ENCODE measurements around the gene CLDN9.
"Not testable (repeated sequence)": the region's sequence is repeated elsewhere in the genome, so short reads cannot be mapped to it uniquely, and the experiment has no call there.

The CLDN9 gene

DNA sequence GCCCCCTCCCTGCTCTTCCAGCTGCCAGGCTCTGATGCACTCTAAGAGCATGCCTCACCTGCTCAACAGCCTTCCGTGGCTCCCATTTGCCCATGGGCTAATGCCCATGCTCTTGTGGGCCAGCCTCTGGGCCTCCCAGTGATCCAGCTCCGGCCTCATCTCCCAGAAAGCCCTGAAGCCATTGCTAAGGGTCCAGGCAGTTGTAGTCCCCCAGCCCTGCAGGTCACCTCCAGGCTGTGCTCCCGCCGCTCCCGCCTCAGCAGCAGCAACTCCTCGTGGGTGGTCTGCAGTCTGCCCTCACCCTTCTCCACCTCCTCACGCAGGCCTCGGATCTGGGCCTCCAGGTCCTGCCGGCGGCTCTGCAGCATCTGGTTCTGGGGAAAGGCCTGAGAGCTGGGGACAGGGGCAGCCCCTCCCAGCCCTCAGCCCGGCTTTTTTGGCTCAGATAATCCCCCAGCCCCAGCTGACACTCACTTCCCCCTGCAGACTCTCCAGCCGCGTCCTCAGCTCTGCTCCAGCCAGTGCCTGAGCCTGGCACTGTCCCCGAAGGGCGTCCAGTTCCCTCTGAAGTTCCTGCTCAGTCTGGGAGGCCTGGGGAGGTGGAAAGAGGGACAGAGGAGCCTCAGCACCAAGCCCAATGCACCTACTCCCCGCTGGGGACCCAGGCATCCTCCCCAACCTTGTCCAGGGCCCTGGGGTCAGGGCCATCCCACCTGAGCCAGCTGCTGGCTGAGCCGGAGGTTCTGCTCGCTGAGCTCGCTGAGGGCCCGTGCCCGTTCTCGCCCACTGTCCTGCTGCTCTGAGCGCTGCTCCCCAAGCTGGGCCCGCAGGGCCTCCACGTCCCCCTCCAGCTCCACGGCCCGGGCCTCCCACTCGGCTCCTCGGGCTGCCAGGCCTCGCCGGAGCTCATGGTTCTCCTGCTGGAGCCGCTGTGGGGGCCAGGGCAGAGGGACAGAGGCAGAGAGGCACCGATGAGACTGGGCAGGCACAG lies 17.8 kb downstream of the CLDN9 start:
- DNase-seq (ENCODE audit: low read depth in 3 of 3), result no peak

DNA sequence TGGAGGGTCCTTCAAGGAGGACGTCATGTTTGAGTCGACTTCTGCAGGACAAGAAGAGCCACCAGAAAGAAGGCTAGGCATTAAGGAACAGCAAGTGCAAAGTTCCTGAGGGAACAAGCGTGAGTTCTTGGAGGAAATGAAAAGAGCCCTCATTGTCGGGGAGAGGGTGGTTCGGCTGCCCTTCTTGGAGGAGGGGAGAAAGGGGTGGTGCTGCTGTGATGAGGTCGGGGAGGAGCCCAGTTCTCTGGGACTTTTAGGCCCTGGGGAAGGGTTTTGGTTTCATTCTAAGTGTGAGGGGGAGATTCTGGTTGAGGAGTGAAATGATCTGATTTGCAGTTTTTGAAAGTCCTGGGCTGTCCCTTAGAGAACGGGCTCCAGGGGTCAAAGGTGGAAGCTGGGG lies 19.9 kb downstream of the CLDN9 start:
- DNase-seq (ENCODE audit: low read depth in 3 of 3), result no peak

DNA sequence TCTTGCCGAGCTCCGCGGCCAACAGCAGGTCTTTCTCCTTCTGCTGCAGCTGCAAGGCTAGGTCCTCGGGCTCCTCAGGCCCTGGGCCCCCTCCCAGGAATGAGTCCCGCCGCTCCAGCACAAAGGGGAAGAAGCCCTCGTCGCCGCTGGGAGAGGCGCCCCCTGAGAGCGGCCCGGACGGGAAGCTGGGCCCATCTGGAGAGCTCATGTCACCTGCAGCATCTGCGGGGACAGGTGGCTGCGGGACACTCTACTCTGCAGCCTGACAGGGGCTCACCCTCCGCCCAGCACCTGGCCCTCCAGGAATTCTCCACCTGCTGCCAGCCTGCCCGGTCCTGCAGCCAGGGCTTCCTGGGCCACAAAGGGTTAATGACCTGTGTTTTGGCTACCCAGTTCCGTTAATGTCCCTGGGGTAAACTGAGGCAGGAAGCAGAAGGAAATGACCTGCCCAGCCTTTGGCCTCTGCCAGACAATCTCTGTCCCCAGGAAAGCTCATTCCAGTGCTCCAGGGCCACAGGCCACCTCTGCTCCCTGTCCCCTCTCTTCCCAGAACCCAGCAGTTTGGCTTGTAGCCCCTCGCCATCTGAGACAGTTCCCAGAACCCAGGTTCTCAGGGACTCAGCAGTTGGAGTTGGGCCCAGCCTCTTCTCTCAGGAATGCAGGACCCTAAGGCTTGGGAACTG lies 22.7 kb downstream of the CLDN9 start:
- no peak for DNase-seq (ENCODE audit: low read depth in 3 of 3)

DNA sequence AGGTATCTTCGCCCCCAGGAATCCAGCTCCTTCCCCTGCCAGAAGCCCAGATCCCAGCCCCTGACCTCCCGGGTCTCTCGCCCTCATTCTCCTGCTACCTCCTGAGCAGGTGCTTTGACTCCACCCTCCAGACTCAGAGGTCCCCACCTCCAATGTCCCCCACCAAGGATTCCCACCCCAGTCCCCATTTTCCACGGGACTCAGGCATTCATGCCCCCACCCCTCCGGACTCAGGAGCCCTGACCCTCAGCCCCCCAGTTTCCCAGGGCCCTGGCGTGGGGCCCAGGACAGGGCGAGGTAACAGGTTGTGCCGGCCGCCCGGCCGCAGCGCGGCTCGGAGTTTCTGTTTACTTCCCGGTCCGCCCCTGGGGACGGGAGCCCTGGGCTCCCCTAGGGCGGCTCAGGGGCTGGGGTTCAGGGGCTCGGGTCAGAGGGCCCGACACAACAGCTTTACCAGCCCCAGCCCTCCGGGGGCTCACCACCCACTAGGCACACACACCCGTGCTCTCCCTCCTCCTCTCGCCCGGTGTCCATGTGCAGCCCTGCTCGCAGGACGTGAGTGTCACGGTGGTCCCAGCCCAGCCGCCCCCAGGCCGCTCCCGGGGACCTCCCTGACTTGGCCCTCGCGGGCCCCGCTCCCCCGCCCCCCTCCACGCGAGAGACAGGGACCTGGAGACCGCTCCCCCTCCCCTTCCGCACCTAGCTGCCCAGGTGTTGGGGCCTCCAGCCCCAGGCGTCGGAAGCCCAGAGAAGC lies 23.4 kb downstream of the CLDN9 start:
- no peak for DNase-seq (ENCODE audit: low read depth in 3 of 3)

DNA sequence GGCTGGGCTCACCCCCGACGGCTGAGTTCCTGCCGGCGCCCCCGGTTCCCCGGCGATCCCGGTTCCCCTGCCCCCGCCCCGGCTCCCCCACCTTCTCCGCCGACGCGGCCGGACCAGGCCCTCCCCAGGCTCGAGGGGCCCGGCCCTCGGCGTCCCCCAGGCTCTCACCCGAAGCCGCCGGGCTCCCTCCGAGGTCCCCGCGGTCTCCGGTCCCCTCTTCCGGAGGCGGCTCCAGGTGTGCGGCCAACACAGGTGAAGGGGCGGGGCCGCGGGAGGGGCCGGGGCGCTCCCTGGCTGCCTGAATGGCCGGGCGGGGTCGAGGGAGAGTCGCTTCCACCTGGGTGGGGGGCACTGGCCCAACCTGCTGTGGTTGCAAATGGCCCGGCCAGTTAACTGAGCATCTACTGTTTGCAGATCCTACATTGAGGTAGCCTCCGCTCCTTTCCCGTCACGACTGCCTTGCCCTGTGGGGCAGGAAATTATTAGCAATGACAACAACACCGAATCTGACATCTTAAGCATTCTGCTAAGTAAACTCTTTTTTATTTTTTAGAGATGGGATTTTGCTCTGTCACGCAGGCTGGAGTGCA lies 24.1 kb downstream of the CLDN9 start, which contains the start of gene BICDL2:
TSS of gene BICDL2 (minus strand) at position 219 of the 590 bp plus-strand sequence. CDS start 1,448 bp downstream, outside the sequence.
- DNase-seq (ENCODE audit: low read depth in 3 of 3), result no peak

DNA sequence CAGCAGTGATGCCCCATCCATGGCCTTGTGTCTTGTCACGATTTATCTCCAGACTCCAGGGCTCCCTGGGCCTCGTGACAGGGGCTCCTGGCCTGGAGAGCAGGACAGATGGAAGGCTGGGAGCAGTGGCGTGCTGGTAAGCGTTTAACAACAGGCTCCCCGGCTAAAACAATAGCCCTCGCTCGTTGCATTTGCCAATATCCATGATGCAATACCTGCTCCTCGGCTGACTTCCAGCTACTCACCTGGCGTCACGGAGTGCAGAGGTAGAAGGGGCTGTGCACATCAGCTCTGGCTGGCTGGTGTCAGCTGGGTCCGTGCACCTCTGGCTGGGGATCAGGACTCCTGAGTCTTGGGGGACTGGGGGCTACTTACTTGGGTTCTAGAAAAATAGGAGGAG lies 25.5 kb downstream of the CLDN9 start:
- DNase-seq (ENCODE audit: low read depth in 3 of 3), result no peak

DNA sequence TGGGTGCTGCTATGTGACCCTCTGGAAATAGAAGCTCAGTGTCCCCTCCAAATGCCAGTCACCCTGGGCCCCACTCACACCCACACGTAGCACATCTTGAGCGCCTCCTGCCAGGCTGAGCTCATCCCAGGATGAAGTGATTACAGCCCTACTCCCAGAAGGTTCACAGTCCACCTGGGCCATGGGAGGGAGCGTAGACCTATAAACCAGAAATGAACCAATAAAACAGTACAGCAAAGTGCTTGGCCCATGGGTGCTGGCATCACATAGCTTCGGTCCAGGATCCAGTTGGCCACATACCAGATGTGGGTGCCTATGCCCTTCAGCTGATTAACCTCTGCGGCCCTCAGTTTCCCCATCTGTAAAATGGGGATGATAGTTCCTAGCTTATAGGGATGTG lies 26.2 kb downstream of the CLDN9 start:
- DNase-seq (ENCODE audit: low read depth in 3 of 3), result no peak

DNA sequence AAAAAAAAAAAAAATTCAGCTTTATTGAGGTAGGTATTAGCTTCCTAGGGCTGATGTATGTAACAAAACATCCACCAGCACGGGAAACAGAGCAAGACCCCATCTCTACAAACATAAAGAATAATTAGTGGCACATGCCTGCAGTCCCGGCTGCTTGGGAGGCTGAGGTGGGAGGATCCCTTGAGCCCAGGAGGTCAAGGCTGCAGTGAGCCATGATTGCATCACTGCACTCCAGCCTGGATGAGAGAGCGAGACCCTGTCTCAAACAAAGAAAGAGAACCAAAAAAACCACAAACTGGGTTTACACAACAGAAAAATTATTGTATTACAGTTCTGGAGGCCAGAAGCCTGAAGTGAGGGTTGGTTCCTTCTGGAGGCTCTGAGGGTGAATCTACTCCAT lies 29.7 kb downstream of the CLDN9 start:
- DNase-seq (ENCODE audit: low read depth in 3 of 3), result no peak

DNA sequence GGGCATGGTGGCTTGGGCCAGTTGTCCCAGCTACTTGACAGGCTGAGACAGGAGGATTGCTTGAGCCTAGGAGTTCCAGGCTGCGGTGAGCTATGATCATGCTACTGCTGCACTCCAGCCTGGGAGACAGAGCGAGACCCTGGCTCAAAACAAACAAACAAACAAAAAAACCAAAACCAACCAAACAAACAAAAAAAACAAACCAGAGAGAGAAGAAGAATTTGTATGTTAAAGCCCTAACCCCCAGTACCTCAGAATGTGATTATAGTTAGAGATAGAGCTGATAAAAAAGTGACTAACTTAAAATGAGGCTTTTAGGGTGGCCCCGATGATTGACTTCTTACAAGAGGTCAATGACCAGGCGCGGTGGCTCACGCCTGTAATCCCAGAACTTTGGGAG lies 32.0 kb downstream of the CLDN9 start:
- no peak for DNase-seq (ENCODE audit: low read depth in 3 of 3)

DNA sequence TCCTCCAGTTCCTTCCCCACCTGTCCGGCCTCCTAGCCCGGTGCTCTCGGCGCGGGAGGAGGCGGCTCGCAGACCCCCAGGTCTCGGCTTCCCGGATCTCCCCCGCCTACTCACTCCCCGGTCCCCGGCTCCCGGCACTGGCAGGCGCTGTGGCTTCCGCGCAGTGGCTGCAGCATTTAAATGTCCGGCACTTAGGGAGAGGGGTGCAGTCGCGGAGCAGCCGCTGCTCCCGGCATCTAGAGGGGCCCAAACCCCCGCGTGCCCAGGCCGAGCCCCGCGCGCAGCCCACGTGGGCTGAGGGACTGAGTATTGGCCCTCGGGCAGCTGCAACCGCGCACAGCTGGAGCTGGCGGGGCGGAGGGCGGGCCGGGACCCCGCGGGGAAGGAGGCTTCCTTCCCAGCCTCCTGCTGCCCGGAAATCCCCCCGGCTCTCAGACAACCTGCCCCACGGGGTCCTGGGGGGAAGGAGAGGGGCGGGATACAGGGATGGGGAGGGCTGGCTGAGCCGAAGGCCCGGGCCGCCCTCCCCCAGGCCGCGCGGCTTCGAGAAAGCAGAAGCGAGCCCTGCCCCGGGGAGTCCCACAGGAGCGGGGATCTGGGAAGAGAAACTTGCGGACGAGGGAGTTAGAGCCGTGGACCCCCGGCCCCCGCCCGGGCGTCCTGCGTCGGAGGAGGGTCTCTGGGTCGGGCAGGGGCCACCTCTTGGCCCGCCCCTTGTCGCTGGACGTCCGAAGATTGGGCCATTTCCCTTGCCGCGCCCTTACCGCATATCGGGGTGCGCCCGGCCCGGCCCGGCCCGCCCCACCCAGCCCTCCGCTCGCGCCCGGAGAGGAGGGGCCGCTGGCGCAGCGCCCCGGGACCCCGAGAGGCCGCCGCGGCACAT lies 33.3 kb downstream of the CLDN9 start, which contains the start of gene MMP25:
TSS of gene MMP25 (plus strand) at position 804 of the 883 bp plus-strand sequence. CDS start 357 bp downstream, outside the sequence.
- no peak for DNase-seq (ENCODE audit: low read depth in 3 of 3)

DNA sequence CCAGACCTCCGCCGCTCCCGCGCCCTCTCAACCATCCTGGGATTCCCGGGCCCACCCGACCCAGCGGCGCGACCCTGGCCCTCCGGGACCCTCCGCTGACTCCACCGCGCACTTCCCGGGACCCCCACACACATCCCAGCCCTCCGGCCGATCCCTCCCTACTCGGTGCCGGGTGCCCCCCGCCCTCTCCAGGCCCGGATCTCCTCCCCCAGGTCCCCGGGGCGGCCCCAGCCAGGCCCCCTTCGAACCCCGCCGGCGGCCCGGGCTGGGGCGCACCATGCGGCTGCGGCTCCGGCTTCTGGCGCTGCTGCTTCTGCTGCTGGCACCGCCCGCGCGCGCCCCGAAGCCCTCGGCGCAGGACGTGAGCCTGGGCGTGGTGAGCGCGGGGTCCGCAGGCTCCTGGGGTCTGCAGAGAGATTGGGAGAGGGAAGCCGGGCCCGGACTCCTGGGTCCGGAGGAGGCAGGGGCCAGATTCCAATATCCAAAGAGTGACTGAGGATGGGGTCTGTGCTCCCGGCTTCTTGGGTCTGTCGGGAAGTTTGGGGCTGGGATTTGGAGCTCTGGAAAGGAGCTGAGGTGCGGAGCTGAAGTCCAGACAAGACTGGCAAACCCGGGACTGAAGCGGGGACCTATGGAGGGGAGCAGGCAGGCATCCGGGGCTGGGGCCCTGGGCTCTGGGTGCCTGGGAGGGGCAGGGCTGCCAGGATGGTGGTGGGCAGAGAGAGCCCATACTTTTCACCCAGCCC lies 34.1 kb downstream of the CLDN9 start:
- DNase-seq (ENCODE audit: low read depth in 3 of 3), result no peak

DNA sequence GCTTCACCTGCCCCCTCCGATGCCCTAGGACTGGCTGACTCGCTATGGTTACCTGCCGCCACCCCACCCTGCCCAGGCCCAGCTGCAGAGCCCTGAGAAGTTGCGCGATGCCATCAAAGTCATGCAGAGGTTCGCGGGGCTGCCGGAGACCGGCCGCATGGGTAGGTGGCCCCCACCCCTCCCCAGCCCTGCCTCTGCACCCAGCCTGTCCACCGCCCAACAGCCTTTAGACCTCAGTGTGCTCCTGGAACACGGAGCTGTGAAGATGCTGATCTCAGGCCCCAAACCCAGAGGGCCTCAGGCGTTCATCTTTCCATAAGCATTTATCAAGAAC lies 34.6 kb downstream of the CLDN9 start:
- no peak for DNase-seq (ENCODE audit: low read depth in 3 of 3)

DNA sequence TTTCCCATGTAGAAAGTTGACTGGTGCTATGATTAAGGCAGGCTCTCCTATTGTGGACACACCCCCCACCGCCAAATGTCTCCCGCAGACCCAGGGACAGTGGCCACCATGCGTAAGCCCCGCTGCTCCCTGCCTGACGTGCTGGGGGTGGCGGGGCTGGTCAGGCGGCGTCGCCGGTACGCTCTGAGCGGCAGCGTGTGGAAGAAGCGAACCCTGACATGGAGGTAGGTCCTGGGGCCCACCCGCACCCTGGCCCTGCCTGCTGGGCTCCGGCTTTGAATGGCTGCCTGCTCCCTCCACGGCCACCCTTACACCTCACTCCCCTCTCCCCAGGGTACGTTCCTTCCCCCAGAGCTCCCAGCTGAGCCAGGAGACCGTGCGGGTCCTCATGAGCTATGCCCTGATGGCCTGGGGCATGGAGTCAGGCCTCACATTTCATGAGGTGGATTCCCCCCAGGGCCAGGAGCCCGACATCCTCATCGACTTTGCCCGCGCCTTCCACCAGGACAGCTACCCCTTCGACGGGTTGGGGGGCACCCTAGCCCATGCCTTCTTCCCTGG lies 37.3 kb downstream of the CLDN9 start:
- DNase-seq (ENCODE audit: low read depth in 3 of 3), result no peak

DNA sequence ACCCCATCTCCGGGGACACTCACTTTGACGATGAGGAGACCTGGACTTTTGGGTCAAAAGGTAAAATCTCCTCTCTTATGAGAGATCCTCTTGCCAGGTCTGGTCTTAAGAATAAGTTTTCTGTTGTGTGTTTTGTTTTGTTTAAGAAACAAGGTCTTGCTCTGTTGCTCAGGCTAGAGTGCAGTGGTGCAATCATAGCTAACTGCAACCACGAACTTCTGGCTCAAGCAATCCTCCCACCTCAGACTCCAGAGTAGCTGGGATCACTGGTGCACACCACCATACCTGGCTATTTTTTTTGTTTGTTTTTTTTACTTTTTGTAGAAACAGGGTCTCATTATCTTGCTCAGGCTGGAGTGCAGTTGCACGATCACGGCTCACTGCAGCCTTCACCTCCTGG lies 37.8 kb downstream of the CLDN9 start:
- DNase-seq (ENCODE audit: low read depth in 3 of 3), result no peak

DNA sequence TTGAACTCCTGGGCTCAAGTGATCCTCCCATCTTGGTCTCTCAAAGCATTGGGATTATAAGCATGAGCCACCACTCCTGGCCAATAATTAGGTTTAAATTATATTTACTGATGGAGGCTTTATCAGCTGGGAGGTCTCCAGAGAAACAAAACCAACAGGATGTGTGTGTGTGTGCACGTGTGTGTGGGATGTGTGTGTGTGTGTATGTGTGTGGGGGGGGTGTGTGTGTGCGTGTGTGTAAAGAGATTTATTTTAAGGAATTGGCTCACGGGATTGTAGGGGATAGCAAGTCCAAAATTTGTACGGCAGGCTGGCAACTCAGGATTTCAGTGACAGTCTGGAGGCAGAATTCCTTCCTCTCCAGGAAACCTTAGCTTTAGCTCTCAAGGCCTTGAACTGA lies 38.3 kb downstream of the CLDN9 start:
- no peak for DNase-seq (ENCODE audit: low read depth in 3 of 3)

DNA sequence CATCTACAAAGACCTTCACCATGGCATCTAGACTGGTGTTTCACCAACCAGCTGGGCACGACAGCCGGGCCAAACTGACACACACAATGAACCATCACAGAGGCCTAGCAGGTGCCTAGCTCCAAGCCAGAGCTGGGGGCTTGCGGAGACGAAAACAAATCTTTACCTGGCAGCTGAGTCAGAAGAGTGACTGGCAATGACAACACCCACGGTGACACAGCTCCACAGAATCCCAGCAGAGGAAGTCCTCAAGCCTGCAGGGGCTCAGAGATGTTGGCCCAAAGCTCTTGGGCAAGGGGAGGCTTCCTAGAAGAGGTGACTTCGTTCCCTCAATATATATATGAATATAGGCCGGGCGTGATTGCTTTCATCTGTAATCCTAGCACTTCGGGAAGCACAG lies 38.8 kb downstream of the CLDN9 start:
- DNase-seq (ENCODE audit: low read depth in 3 of 3), result no peak

DNA sequence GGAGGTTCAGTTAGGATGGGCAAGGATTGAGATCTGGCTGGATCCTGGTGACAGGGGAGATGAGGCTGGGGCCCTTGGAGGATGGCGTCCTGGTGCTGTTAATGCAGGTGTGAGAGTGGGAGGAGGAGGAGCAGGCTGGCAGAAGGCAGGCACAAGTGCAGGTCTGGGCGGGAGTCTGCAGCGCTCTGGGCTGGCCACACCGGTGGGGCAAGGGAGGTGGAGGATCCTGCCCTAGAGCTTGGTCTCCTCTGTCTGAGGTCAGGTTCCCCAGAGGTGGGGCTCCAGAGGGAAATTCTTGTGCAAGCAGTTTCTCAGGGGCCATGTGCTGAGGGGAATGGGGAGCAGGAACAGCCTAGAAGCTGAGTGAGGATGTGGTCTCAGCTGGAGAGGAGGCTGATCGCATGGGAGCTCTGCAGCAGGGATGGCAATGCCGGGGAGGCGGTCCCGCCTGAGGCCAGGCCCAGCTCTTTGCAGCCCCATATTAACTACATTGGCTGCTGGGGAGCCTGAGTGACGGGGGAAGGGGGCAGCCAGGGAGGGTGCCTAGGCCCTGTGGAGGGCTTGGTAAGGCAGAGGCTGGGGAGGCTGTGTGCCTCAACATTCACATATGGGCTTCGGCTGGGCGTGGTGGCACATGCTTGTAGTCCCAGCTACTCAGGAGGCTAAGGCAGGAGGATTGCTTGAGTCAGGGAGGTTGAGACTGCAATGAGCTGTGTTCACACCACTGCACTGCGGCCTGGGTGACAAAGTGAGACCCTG lies 40.0 kb downstream of the CLDN9 start:
- not testable (repeated sequence) for DNase-seq (ENCODE audit: low read depth in 3 of 3)

DNA sequence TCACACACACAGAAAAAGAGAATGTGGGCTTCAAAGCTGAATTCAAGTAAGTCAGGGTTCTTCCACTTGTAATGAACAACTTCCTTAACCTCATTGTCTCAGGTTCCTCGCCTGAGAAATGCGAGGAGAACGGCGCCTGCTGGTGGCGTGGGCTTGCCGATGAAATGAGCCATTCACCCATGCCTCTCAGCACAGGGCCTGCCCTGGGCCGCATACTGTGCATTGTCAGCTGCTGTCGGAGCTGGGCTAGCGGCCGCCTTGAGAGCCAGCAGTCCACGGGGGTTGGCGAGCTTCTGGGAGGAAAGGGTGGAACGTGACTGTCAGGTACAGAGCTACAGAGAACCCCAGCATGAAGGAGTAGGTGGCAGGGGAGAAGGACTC lies 40.6 kb downstream of the CLDN9 start:
- not testable (repeated sequence) for DNase-seq (ENCODE audit: low read depth in 3 of 3)
